Measurements from ENCODE around the gene SIGLEC6.

- no peak for TF ChIP-seq SREBF2 (IDR thresholded peaks at IDR 0.05)
- no peak for TF ChIP-seq REST (IDR thresholded peaks at IDR 0.05)
- no peak for TF ChIP-seq RCOR1 (IDR thresholded peaks at IDR 0.05; ENCODE audit: low read depth, low read length)
- TF ChIP-seq CTCF (IDR thresholded peaks at IDR 0.05), result no peak
- no peak for TF ChIP-seq E2F6 (IDR thresholded peaks at IDR 0.05; ENCODE audit: borderline replicate concordance, low read depth)
- no peak for TF ChIP-seq RFX5 (IDR thresholded peaks at IDR 0.05)
- no peak for TF ChIP-seq EP300 (IDR thresholded peaks at IDR 0.05)
- no peak for TF ChIP-seq MAX (IDR thresholded peaks at IDR 0.05)
- TF ChIP-seq BHLHE40 (IDR thresholded peaks at IDR 0.05; ENCODE audit: low read depth, low read length), result no peak
- no peak for TF ChIP-seq USF2 (IDR thresholded peaks at IDR 0.05)
These were observed 37.0 kb upstream of the SIGLEC6 start for GRCh38 chr19:51568456-51568855.

Measured in A549 (cell line).